EL (cell line): ENCODE results near the gene TTC9C.
"Not testable (repeated sequence)": the region's sequence is repeated elsewhere in the genome, so short reads cannot be mapped to it uniquely, and the experiment has no call there.

ENCODE experiments used
- DNase-seq: peaks from one replicate; pipeline ENCODE4 v3.0.0-alpha.2; 2016

Gene TTC9C

DNA sequence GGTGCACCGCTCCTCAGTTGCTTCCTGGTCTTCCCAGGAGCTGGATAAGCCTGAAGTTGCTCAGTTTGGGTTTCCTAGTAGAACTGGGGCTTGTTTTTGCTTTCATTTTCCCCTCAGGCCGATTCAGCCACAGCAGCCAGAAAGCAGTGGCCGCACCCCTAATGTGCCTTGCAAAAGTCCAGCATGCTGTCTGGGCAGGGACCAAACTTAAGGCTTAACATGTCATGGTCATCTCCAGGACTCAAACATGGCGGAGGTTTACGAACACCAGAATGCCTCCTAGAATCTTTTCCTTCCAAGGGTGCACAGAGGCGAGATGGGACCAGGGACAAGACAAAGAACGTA, 18.3 kb upstream of the TTC9C start:
- DNase-seq = peak; percentile 60

DNA sequence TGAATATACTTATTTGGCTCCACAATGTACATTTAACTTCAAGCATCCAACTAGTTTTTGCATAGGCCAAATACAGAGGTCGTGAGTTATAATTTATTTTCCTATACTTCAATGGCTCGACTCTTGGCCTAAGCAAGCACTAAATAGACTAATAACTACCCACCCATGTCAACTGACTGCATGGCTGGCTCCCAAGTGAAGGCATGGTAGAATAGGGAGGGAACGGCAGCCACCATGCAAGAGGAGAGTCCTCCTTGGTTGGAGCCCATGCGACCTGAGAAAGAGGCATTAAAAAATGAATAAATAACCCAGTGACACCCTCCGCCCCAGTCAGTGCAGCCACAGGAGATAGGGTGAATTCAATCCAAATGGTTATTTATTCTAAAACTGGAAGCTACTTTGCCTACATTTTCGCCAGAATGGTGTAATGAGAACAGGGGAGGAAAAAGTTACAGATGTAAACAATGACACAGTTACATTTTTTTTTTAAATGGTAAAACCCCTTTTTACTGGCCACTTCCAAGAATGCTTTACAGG, 15.9 kb upstream of the TTC9C start:
- no peak for DNase-seq

DNA sequence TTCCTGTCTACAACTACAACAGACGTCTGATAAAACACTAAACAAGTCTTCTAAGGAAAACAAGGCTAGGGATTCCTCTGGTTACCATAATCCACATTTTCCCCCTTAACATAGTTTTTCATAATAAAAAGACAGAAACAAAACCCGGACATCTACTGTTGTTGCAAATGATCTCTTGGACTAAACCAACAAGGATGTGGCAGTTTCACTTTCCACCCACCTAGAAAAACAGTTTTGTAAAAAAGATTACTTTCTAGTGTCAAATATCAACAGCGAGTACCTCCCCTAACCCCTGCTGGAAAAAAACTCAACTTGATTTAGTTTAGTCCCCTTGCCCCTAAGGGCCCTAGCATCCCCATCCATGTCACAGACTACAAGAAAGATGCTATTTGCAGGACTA, 15.4 kb upstream of the TTC9C start:
- DNase-seq = no peak

DNA sequence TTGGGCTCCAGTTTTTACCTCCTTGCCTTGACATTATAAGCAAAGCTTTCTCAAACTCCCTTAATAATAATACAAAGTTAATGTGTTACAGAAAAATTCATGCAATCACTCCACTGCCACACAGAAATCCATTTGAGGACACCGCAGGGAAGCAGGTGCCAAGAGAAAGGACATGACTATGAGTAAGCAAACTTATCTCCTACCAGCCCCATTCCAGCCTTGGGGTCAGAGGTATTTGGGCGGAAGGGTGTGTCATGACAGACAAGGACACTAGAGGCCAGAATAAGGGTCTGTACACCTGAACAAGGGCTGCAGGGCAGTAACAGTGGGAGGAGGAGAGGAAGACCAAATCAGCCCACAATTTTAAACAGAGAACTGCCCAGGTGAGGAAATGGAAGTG, 14.9 kb upstream of the TTC9C start:
- DNase-seq = no peak

GRCh38 chr11:62715150-62716130, 12.8 kb upstream of the TTC9C start:
- no peak for DNase-seq

DNA sequence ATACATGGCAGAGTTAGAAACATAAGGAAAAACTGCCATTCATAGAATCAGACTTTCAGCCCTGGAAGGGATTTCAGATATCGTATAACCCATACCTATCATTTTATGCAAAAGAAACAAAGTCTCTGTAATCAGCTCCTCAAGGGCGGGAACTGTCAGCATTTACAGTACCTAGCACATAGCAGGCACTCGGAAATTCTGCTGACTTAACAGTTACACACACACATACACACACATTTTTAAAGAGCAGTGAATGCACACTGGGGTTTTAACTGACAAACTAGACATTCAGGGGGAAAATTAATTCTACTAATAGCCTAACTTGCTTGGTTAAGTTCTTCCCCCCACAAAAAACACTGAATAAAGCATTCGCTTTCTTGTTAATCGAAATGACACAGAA, 12.1 kb upstream of the TTC9C start:
- no peak for DNase-seq

DNA sequence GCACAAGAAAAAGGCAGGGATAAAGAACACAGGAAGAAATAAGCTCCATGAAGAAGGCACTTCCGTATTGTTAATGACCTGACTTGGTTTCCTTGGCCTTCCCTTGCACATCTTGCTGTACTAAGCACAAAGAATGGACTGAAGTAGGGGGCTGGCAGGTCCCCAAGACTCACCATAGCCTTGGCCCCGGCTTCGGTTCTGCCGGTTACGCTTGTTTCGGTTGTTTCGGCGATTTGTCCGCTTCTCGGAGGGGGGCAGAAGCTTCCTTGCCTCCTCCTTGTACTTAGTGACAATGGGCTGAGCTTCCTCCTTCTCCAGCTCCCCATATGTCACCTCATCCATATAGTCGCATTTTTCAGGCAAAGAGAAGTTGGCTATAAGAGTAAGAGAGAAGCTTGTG, 11.5 kb upstream of the TTC9C start:
- DNase-seq = no peak

GRCh38 chr11:62719302-62719978, 8.8 kb upstream of the TTC9C start:
- no peak for DNase-seq

GRCh38 chr11:62721994-62722393, 6.3 kb upstream of the TTC9C start:
- peak; percentile 32 for DNase-seq

DNA sequence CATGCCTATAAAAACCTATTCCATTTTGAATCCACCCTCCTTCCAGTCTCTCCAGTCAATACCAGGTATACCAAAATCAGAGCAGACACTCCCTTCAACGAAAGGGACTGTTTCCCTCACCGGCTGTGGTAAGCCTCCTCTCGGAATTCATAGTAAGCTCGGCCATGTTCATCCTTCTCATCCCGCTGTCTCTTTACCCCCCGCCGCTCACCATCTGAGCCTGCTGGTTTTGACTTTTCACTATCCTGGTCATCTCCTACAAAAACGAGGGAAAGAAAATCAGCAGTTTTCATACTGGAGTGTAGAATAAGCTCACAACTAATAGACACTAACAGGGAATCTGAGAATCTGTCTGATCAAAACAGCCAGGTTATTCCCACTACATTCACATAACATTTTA, 4.1 kb upstream of the TTC9C start:
- DNase-seq = no peak

DNA sequence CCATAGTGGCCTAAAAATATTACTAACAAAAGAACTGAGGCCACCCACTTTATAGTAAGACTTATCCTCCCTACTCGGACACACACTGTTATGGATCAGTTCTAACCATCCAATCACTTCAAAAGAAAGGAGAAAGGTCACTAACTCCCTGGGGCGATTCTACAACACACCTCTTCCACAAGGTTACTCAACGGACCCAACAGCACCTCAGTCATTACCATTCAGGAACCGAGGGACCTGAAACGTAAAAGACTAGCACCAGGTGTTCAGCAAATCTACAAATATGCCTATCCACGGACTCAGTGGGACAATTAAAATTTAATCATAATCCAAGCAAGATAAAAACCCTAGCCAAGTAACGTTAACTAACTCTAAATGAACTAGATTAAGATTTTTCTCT, 2.6 kb upstream of the TTC9C start:
- DNase-seq = no peak

DNA sequence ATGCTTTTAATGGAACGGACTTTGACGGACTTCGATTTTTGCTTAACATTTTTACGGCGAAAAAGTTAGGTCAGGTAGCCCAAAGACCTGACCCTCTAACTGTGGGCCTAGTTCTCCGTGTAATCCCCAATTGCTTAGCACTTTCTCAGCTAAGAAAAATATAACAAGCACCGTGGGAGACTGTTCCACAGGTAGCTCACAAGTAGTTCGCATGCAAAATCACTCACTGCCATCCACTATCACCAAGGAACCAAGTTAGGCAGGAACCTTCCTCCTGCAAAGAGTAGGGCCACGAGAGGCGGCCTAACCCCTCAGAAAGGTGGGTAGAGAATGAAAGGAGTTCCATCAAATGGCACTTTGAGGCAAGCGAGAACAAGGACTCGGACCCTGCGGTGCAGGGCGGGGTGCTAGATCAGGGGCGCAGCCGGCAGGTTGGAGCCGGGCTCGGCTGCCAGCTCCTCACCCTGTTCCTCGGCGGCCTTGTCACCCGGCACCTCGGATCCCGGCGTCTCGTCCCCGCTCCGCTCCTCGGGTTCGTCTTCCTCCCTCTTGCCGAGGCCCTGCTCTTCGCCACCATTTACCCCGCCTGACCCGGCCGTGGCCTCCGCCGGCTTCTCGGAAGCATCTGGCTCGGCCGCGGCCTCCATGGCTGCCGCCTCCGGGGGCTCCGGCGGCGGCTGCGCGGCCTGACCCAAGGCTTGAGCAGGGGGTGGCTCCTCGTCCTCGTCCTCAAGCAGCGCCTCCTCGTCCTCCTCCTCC, 2.0 kb upstream of the TTC9C start:
- DNase-seq = no peak

GRCh38 chr11:62726915-62727164, 1.4 kb upstream of the TTC9C start:
- DNase-seq = no peak

- peak; percentile 99 for DNase-seq
Measured at GRCh38 chr11:62727165-62727871, 968 bp upstream of the TTC9C start, which contains the start of gene HNRNPUL2. Gene HNRNPUL2 (minus strand): TSS chr11:62727457. CDS start chr11:62727156, 301 bp downstream.

- DNase-seq = peak; percentile 99
Measured at GRCh38 chr11:62727872-62728170, 465 bp upstream of the TTC9C start.

DNA sequence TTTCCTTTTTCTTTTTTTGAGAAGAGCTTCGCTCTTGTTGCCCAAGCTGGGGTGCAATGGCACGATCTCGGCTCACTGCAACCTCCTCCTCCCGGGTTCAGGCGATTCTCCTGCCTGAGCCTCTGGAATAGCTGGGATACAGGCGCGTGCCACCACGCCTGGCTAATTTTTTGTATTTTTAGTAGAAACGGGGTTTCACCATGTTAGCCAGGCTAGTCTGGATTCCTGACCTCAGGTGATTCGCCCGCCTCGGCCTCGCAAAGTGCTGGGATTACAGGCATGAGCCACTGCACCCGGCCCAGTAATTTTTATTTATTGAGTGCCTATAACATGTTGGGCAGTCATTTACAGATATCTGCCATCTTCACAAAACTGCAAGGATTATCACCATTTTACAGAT, 1.8 kb downstream of the TTC9C start:
- not testable (repeated sequence) for DNase-seq

DNA sequence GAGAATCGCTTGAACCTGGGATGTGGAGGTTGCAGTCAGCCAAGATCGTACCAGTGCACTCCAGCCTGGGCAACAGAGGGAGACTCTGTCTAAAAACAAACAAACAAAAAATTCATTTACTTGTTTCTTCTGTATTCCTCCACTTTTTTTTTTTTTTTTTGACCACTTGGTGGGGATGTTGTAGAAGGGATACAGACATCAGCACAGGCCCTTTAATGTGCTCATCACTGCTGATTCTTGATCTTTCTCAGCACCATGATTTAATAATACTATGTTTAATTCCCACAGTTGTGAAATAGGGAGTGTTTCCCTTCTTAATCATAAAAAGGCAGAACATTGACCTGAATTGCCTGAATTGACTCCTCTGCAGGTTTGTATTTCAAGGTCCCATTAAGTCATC, 4.5 kb downstream of the TTC9C start:
- peak; percentile 38 for DNase-seq

GRCh38 chr11:62737196-62737595, 8.9 kb downstream of the TTC9C start:
- no peak for DNase-seq

DNA sequence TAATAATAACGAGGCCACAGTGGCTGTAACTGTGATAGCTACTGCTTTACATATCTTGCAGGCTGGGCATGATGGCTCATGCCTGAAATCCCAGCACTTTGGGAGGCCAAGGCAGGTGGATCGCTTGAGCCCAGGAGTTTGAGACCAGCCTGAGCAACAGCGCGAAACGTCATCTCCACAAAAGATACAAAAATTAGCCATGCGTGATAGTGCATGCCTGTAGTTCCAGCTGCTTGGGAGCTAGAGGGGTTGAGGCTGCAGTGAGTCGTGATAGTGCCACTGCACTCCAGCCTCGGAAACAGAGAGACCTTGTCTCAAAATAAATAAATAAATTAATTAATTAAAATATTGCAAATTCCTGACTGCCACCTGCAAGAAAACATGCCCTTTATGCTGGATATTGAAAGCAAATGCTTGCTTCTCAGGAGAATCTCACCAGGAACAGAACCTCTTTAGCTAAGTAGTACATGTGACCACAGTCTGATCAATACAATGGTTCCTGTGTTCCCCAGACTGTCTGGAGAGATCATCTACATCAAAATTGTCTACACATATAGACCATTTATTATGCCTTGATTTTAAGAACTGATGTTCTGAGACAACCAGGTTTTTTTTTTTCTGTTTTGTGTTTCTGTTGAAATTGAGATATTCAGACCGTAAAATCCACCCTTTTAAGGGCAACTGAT, 19.3 kb downstream of the TTC9C start:
- no peak for DNase-seq

DNA sequence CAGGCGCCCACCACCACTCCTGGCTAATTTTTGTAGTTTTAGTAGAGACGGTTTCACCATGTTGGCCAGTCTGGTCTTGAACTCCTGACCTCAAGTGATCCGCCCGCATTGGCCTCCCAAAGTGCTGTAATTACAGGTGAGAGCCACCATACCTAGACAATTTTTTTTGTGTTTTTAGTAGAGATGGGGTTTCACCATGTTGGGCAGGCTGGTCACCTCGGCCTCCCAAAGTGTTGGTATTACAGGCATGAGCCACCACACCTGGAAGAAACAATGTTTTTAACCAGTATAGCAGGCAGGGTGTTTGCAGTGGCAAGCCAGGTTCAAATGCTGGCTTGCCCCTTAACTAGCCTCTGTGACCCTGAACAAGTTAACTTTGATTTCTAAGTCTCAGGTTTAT, 21.6 kb downstream of the TTC9C start:
- DNase-seq = not testable (repeated sequence)

DNA sequence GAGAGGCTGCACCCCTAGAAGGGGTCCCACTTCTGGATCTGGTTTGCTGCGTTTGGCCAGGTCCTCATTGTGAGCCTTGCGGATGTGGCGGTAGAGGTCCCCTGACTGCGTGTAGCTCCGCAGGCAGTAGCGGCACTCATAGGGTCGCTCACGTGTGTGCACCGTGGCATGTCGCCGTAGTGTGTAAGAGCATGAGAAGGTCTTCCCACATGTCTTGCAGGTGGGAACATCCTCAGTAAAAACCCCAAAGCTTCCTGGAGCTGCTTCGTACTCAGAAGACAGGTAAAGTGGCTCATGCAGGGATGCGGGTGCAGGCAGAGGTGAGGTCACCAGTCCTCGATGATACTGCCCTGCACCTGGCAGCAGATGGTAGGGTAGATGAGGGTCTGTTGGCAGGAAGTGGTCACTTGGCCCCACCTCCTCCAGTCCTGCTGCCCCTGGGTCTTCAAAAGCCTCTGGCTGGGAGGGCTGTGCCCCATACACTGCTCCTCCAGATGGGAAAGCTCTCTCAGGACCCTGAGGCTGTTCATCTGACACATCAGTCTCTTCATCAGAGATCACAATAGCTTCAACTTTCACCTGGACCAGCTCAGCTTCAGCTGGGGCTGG, 24.0 kb downstream of the TTC9C start:
- DNase-seq = no peak
